Measurements from ENCODE around the gene ZNF830. TPM values are rescaled to one million over a fixed set of nuclear protein-coding genes. Genes with fewer than 3 reads are reported as not detected.

ZNF830 gene, protein sequence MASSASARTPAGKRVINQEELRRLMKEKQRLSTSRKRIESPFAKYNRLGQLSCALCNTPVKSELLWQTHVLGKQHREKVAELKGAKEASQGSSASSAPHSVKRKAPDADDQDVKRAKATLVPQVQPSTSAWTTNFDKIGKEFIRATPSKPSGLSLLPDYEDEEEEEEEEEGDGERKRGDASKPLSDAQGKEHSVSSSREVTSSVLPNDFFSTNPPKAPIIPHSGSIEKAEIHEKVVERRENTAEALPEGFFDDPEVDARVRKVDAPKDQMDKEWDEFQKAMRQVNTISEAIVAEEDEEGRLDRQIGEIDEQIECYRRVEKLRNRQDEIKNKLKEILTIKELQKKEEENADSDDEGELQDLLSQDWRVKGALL
- 19.1 TPM for total RNA-seq

GRCh38 chr17:34961093-34961911 is at the start of gene ZNF830, which contains the start of gene CCT6B:
Gene ZNF830 (plus strand): TSS chr17:34961540. CDS start chr17:34961567, 27 bp downstream.
Gene CCT6B (minus strand): TSS chr17:34961460. CDS start chr17:34961393, 67 bp downstream.

DNA sequence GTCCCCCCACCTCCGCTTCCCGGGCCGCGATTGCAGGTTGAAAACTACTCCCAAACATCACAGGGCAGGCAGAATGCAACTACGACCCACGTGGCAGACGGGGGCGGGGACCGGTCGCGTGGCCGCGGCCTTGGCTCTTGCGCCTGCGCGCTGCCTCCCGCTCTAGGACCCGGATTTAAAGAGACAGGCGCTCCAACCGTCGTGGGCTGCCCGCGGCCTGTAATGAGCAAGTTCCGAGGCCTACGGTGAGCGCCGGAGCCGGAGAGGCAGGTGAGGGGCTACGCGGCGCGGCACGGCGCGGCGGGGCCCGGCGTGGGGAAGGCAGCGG is 19.0 kb downstream of the ZNF830 start, which contains the start of gene LIG3:
TSS of gene LIG3 (plus strand) at position 160 of the 328 bp plus-strand sequence. CDS start 2,494 bp downstream, outside the sequence.

Other genes starting within 250 kb of the ZNF830 start
- gene CCT6B, start 80 bp upstream of the ZNF830 start, total RNA-seq, result 4.5 TPM
- 68.3 TPM for gene LIG3, start 19.0 kb downstream of the ZNF830 start, total RNA-seq
- 13.2 TPM for gene RFFL, start 102.2 kb downstream of the ZNF830 start, total RNA-seq
- gene RAD51D, start 158.3 kb downstream of the ZNF830 start, total RNA-seq, result 10.3 TPM
- gene FNDC8, start 160.1 kb downstream of the ZNF830 start, total RNA-seq, result not detected
- 24.4 TPM for gene NLE1, start 180.8 kb downstream of the ZNF830 start, total RNA-seq
- 14.8 TPM for gene UNC45B, start 186.3 kb downstream of the ZNF830 start, total RNA-seq
- gene SLC35G3, start 232.9 kb downstream of the ZNF830 start, total RNA-seq, result not detected